HG03066 (cell line): ENCODE data around the gene DAP3.
A peak's percentile ranks its signal among the peaks of the same experiment; 100 is the strongest.
"Not testable (repeated sequence)": the region's sequence is repeated elsewhere in the genome, so short reads cannot be mapped to it uniquely, and the experiment has no call there.

Experiments
- ATAC-seq: cut with Tn5 transposase; IDR thresholded peaks from one replicate; pipeline ENCODE4 v1.9.1; 2021; ENCODE audit warnings: low read depth; ENCODE audit not compliant: unreplicated experiment

Gene DAP3

GRCh38 chr1:155680531-155680930, 8.4 kb upstream of the DAP3 start:
- ATAC-seq: no peak

DNA sequence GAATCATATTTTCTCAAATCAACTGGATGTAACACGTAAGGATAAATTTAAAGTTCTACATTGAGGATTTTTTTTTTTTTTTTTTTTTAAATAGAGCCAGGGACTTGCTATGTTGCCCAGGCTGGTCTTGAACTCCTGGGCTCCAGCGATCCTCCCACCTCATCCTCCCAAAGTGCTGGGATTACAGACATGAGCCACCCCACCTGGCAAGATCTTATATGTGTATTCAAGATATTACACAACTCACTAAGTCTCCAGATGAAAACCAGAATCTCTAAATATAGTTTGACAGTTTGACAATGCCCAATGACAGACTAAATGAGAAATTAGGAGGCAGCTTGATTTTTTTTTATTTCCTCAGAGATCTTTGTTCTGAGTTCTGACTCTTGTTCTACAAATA, 7.1 kb upstream of the DAP3 start:
- no peak for ATAC-seq

- ATAC-seq: not testable (repeated sequence)
Observed at GRCh38 chr1:155687705-155688323, 1.1 kb upstream of the DAP3 start.

GRCh38 chr1:155688324-155689080, 389 bp upstream of the DAP3 start, which contains the start of gene YY1AP1:
YY1AP1 (minus strand) TSS chr1:155688774; CDS start chr1:155680436, 8,338 bp downstream.
- peak; percentile 74 for ATAC-seq

DNA sequence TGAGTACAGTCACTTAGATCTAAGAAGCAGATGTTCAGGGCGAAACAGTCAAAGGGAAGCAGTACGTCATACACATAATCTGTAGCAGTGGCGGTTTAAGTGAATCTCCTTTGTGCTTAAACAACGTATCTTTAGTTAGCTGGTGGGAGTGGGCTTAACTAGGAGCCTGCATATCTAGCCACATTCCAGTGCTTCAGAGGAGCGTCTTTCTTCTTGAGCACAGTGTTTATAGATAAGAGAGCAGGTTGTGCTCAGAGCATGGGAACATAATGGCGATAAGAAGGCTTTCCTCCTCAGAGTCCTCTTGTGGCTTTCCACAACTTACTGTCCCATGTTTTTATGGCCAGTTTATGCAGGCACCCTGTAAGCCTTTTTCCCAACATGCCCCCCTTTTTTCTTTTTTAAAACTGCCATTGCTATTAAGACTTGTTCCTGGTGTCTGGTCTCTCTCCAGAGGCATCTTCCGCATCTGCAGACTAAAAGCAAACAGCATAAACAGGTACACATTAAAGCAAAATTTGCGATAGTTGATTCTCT, 3.2 kb downstream of the DAP3 start:
- no peak for ATAC-seq

- ATAC-seq: no peak
Observed at GRCh38 chr1:155694167-155694566, 5.3 kb downstream of the DAP3 start.

- ATAC-seq: no peak
Observed at GRCh38 chr1:155695072-155695471, 6.2 kb downstream of the DAP3 start.

GRCh38 chr1:155695608-155696007, 6.7 kb downstream of the DAP3 start:
- no peak for ATAC-seq

DNA sequence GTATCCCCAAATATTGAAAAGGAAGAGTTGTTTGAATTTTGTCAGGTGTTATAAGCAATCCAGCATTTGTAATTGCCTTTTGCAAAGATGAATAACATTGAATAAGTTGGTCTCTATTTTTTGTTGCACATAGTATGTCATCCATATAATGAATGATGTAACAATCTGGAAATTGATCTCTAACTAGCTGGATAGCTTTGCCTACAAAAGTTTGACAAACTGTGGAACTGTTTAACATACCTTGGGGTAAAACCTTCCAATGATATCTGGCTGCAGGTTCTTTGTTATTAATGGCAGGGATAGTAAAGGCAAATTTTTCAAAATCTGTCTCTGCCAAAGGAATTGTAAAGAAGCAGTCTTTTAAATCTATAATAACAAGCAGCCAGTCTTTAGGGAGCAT, 7.6 kb downstream of the DAP3 start:
- no peak for ATAC-seq

DNA sequence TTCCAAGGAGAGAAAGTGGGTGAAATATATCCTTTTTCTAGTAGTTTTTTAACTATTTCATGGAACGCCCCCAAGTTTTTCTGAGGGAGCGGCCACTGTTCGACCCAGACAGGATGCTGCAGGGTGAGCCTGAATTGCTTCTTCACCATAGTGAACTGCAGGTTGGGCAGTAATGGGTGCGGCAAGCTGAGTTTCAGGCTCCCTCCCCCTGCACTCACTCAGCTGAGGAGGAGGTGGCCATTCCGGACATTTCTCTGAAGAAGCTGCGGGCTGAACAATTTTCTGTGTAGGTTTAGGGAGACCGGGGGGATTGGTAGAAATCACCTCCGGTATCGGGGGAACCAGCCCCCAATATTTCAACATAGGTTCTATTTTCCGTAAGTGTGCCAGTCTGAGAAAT, 8.2 kb downstream of the DAP3 start:
- no peak for ATAC-seq

GRCh38 chr1:155697616-155698015, 8.7 kb downstream of the DAP3 start:
- ATAC-seq: not testable (repeated sequence)

DNA sequence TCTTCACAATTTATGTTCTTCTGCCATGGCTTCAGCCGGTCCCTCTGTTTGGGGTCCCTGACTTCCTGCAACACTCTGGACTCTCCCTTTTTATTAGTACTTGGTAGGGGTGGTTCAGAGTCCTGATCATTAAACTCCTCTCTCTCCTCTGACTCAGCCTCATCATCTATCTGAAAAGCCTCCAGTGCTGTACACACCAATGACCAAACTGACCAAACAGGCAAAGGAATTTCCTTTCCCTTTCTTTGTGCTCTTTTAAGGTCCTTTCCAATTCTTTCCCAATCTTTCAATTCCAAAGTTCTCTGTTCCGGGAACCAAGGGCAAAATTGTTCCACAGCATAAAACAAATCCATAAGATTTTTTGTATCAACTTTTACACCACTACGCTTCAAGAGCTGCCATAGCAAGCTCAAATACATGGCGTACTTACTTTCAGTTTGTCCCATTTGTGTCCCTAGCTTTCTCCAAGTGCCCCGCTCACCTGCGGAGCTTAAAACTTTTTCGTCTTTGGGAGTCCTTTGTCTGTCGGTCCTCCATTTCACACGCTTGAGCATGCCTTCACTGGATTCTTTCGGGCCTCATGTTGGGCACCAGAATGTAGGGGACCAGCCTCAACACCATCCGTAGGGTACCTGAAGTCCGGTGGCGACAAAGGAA, 9.6 kb downstream of the DAP3 start:
- ATAC-seq: no peak

GRCh38 chr1:155699062-155699461, 10.2 kb downstream of the DAP3 start:
- not testable (repeated sequence) for ATAC-seq

DNA sequence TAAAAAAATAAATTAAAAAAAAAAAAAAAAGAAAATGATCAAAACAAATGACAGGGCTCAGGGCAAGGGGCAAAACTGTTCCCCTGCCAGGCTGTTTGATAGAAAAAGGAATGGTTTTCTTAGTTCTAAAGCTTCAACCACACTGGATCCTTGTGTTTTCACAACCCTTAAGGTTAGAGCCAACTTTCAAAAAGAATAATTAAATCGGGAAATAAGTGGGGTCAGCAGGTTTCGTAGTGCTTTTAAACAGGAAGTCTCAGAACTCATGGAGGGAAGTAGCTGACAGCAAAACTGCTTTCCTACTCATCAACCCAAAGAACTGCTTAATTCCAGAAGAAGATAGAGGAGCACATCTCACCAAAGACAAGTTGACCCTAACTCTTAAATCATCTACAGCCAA, 12.8 kb downstream of the DAP3 start:
- not testable (repeated sequence) for ATAC-seq

DNA sequence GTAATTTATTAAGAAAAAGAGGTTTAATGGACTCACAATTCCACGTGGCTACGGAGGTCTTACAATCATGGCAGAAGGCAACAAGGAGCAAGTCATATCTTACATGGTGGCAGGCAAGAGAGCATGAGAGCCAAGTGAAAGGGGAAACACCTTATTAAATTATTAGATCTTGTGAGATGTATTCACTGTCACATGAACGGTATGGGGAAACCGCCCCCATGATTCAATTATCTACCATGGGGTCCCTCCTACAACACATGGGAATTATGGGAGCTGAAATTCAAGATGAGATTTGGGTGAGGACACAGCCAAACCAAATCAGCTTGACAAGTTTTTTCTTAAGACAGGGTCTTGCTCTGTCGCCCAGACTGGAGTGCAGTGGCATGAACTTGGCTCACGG, 14.3 kb downstream of the DAP3 start:
- no peak for ATAC-seq

DNA sequence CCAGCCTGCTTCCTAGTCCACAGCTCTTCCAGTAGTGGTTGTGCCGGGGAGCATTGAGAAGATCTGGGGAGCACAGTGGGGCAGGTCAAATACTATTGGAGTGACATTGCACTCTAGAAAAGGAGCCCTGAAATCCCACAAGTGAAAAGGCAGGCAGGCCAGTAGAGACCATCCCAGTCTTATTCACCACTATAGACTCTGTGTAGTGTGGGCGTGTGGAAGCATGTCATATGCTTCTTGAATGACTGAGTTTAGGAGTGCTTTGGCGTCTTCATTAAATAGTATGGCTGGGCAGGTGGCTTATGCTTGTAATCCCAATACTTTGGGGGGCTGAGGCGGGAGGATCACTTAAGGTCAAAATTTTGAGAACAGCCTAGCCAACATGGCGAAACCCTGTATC, 15.5 kb downstream of the DAP3 start:
- not testable (repeated sequence) for ATAC-seq

DNA sequence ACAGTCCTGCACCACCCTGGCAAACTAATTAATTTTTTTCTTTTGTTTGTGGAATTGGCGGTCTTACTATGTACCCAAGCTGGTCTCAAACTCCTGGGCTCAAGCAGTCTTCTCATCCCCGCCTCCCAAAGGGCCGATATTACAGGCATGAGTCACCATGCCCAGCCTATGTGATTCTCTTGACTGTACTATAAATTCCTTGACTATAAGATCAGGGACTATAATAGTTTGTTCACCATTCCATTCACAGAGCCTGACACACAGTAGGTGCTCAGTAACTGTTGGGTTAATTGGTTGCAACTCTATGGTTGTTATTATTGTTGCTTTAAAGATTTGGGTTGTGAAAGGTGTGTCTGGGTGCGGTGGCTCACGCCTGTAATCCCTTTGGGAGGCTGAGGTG, 17.2 kb downstream of the DAP3 start:
- no peak for ATAC-seq

DNA sequence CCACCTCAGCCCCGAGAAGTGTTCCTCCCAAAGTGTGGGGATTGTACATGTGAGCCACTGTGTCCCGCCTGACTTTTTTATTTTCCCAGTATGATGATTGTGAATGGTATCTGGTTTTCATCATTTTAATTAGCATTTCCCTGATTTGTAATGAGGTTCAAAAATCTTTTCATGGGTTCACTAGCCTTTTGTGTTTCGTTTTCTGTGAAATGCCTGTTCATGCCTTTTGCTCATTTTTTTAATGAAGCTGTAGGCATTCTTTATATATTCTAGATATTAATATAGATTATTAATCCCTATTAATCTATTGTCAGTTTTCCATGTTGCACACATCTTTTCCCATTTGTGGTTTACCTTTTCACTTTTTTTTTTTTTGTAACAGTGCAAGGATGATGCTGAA, 20.5 kb downstream of the DAP3 start:
- ATAC-seq: no peak

DNA sequence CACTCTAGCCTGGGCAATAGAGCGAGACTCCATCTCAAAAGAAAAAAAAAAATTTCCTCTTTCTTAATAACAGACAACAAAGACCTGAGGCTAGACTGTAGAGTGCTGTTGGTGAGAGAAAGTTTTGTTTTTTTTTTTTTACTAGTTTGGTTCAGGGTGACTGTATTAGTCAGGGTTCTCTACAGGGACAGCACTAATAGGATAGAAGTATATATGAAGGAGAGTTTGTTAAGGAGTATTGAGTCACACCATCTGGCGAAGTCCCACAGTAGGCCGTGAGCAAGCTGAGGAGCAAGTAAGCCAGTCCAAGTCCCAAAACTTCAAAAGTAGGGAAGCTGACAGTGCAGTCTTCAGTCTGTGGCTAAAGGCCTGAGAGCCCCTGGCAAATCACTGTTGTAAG, 22.6 kb downstream of the DAP3 start:
- not testable (repeated sequence) for ATAC-seq

DNA sequence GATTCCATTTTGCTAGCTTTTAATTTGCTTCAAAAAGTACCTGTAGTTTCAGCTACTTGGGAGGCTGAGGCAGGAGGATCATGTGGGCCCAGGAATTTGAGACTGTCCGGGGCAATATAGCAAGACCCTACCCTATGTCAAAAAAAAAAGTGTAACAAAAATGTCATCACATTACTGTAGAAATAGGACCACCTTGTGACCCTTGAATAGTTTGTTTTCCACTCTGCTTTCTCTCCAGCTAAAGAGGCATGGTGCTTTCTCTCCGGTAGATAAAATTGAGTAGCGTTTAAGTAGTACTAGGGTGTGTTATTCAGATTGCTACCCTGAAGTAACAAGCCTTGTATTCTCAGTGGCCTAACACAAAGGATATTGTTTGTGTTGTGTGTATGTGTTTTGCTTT, 23.7 kb downstream of the DAP3 start:
- not testable (repeated sequence) for ATAC-seq

- ATAC-seq: no peak
Observed at GRCh38 chr1:155713075-155713474, 24.2 kb downstream of the DAP3 start.
